Stimulated activated CD4-positive, alpha-beta T cell treated with anti-CD3 and anti-CD28 coated beads, TNF-alpha, amount 100 ng/mL, for 24 hours (primary cell): ENCODE measurements around the gene TRIM72.
A peak's percentile ranks its signal among the peaks of the same experiment; 100 is the strongest.
"Not testable (repeated sequence)": the region's sequence is repeated elsewhere in the genome, so short reads cannot be mapped to it uniquely, and the experiment has no call there.

ENCODE experiments used
- DNase-seq, 3 experiments: peaks; one replicate each; pipeline ENCODE4 v3.0.0-alpha.2; 2020; ENCODE audit warnings: low read depth in 3 of 3

The TRIM72 gene

GRCh38 chr16:31215287-31216162, 1.6 kb downstream of the TRIM72 start:
- DNase-seq = no peak

- DNase-seq = no peak
Observed at GRCh38 chr16:31216422-31217135, 2.7 kb downstream of the TRIM72 start, which contains the start of gene PYDC1. TSS of gene PYDC1 (minus strand) at chr16:31217135. CDS start at chr16:31217028, 107 bp downstream.

GRCh38 chr16:31217136-31217530, 3.2 kb downstream of the TRIM72 start:
- DNase-seq = no peak

GRCh38 chr16:31219154-31219741, 5.3 kb downstream of the TRIM72 start:
- DNase-seq = no peak

GRCh38 chr16:31221357-31222160, 7.6 kb downstream of the TRIM72 start:
- no peak for DNase-seq

GRCh38 chr16:31223044-31223443, 9.1 kb downstream of the TRIM72 start:
- no peak for DNase-seq

- no peak for DNase-seq
Observed at GRCh38 chr16:31224092-31224955, 10.4 kb downstream of the TRIM72 start.

GRCh38 chr16:31225193-31225592, 11.3 kb downstream of the TRIM72 start:
- no peak for DNase-seq

GRCh38 chr16:31228206-31228605, 14.3 kb downstream of the TRIM72 start:
- DNase-seq = no peak

GRCh38 chr16:31229501-31229900, 15.6 kb downstream of the TRIM72 start:
- DNase-seq = no peak

- no peak for DNase-seq
Observed at GRCh38 chr16:31238041-31238440, 24.1 kb downstream of the TRIM72 start.

- no peak for DNase-seq
Observed at GRCh38 chr16:31242206-31242605, 28.3 kb downstream of the TRIM72 start.

- no peak for DNase-seq
Observed at GRCh38 chr16:31243734-31244670, 30.1 kb downstream of the TRIM72 start.

- not testable (repeated sequence) for DNase-seq
Observed at GRCh38 chr16:31245598-31245997, 31.7 kb downstream of the TRIM72 start.

GRCh38 chr16:31246296-31246695, 32.4 kb downstream of the TRIM72 start:
- DNase-seq = no peak

GRCh38 chr16:31248344-31248743, 34.4 kb downstream of the TRIM72 start:
- no peak for DNase-seq

GRCh38 chr16:31250782-31251384, 37.0 kb downstream of the TRIM72 start:
- DNase-seq = no peak

GRCh38 chr16:31251435-31251834, 37.5 kb downstream of the TRIM72 start:
- no peak for DNase-seq

GRCh38 chr16:31253642-31254045, 39.7 kb downstream of the TRIM72 start:
- peak in 1 of 3 experiments; percentile 33 for DNase-seq
